ENCODE results near the gene EMILIN2.
"Not testable (repeated sequence)": the region's sequence is repeated elsewhere in the genome, so short reads cannot be mapped to it uniquely, and the experiment has no call there.

The EMILIN2 gene

DNA sequence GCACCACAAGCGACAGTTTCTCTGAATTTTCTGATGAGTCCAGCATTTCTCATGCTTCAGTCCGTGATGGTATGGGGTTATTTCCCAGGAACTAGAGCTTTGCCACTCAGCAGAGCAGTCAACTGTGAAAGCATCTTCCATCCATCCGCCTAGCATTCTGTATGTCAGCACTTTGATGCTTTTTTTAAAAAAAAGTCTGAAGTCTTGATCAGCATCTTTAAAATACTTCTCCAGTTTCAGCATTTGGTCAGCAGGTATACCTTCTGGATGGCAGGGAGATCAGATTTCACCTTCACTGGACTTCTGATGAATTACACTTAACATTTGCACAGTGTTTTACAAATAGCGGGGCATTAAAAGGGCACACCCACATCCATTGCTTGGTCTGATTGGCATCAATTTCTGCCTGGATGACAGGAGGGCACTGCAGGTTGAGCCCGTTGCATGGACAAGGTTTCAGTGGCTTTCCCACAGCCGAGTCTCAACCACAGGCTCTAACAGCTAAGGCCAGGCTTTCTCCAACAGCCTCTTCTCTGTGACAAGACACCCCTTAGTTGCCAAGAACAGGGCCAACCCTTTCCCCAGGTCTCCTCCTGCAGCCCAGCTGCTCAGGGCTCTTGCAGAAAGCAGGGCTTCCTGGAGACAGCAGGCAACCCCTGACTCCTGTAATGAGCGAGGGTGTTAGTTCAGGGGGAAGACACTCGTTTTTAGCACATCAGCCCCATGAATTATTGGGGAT lies 54.0 kb downstream of the EMILIN2 start:
- no peak for DNase-seq (ENCODE audit: low read depth)

DNA sequence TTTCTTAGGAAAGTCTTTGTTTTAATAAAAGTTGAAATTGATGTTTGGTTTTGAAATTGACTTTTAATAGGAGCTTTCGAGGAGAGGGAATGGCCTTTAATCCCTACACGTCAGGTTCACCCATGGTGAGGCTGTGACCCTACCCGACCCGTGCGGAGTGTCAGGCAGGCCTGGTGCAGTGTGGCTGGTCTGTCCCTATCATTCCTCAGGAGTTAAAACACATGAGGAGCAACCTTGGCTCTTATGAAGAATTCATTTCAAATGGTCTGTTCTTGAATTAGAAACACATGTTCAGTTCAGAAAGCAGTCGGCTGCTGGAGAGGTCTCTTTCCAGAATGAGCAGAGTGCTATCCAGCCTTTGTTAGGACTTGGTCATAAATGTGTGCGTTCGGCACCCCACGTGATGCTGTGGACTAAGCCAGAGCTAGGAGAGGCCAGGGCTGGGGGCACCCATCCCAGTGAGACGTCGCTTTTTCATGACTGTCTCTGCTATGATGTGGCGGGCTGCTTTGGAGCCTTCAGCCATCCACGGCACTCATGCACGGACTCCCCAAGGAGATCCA lies 54.7 kb downstream of the EMILIN2 start:
- no peak for DNase-seq (ENCODE audit: low read depth)

DNA sequence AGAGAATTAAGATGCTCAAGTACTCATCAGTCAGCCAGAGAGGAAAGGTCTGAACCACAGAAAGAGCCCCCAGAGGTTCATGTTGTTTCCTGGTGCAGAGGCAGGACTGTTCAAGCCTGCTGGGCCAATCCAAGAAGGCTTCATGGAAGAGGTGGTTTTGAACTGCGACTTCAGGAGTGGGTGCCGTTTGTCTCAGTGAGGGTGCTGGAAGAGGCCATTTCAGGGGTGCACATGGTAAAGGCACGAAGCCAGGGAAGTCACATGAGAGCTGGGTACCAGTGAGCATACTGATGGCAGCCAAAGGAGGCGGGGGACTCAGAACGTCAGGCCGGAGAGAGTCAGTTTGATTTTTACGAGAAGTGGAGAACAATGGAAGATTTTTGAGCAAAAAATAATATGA lies 55.5 kb downstream of the EMILIN2 start:
- DNase-seq (ENCODE audit: low read depth): no peak

DNA sequence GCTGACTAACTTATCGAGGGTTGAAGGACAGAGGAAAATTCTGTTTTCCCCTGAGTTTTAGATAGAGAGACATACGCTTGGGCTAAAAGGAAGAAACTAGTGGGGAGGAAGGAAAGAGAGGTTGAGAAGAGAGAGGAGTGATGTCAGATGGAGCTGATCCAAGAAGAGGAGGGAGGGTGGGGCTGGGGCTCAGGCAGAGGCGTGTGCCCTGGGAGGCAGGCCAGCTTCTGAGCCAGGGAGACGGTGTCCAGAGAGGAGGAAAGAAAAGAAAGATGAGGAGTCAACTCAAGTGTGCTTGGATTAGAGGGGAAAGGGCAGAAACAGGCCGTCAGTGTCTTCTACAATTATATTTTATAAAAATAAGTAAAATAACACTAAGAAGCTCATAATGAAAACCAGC lies 56.2 kb downstream of the EMILIN2 start:
- DNase-seq (ENCODE audit: low read depth): no peak

DNA sequence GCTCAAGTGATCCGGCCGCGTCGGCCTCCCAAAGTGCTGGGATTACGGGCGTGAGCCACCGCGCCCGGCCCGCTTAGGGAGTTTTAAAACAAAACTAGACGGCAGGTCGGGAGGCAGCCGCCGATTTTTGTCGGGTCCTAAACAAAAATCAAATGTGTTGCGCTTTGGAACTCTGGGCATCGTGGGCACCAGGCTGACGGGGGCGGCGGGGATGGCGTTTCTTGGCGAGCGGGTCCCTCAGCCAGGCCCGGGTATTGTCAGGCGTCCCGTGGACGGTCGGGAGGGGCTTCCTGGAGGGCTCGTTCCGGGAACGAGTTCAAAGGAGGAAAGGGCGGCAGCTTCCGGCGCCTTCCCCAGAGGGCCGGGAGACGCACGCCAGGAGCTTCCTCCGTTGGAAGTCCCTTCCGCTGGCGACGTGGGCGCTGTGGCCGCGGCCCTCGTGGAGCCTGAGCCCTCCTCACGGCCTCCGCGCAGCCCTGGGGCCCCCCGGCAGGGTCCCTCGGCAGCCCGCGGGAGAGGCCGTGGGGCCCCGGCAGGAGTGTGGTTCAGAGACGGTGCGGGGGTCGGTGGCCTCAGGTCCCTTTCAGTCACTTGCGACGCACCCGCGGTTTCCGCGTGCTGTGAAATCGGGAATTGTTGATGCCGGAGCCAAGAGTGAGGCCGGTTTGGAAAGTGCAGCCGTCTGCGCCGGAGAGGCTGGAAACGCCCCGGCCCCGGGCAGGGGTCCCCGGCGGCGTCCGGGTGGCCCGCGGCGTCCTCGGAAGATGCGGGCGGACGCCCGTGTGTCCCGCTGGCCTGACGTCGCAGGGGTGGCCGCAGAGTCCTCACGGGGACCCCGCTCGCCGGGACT lies 59.3 kb downstream of the EMILIN2 start:
- no peak for DNase-seq (ENCODE audit: low read depth)

DNA sequence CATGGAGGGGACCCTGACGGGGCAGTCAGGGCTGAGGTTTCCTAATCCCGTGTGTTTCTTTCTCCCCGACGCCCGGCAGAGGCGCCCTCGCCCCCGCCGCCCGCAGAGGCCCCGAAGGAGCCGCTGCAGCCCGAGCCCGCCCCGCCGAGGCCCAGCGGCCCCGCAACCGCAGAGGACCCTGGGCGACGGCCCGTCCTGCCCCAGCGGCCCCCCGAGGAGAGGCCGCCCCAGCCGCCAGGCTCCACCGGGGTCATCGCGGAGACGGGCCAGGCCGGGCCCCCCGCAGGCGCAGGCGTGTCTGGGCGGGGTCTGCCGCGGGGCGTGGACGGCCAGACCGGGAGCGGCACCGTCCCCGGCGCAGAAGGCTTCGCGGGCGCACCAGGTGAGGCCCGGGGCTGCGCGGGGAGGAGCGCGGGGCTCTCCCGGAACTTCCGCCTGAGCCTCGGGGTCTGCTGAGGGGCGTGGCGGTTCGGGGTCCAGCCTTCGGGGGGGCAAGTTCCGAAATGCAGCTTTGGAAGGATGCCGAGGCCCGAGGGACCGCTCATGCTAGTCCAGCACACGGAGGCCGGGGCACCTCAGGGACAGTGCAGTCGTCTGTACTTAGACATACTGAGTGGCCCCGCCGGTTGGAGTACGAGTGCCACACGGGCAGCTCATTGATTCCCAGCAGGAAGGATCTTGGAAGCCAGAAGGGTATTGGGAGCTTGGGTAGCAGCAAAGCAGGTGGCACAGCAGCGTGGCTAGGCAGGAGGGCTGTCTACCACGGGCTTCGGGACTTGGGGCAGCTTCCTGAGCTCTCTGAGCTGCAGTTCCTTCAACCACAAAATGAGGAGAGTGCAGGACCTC lies 60.1 kb downstream of the EMILIN2 start:
- no peak for DNase-seq (ENCODE audit: low read depth)

DNA sequence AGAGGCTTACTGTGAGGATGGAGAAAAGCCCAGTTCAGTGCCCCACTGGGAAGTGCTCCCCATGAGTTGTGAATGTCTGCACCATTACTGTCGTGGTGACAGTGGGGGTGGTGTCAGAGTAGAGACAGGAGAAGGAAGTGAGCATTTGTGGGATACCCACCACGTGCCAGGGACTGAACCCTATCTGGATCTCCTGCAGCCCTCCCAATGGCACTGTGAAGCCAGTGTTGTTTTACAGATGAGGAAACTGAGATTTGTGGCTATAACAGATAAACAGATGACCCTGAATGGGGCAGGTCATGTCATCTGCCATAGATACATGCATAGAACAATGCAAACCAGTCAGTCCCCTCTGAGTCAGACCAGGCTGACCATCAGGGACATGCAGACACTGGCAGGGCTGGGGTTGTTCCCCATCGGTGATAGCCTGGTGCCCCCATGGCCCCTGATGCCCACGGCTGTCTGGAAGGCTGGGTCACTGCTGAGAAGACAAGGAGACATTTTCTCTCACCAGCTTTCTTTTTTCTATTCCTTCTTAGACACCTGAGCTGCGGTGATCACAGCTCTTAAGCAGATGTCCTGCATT lies 60.8 kb downstream of the EMILIN2 start:
- DNase-seq (ENCODE audit: low read depth): no peak

DNA sequence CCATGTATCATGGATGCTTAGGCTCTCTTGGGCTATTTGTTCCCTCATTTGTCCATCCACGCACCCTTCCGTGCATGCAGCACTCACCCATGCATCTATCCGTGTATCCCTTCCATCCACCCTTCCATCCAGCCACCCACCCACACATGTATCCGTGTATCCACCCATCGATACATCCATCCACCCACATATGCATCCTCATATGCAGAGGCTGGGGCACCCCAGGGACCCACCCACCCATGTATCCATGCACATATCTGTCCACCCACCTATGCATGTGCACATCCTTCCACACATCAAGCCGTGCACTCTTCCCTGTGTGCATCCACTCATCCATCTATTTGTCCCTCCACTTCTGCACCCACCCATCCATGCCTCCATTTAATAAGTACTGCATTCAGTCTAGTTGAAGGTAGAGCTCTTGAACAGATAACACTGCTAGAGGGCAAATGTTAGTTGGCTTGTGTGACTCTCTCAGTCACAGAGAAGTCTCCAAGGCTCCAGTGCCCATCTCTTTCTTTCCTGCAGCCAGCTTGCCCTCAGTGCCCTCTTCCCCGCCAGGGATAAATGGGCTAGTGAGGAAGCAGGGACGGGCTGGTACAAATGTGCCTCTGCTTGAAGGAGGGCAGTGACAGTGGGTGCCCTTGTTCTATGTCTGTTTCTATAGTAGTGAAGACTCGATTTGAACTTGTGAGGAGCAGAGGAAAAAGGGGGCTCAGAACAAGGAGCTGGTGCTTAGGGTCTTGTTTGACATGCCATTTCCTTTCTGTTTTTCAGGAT lies 61.5 kb downstream of the EMILIN2 start:
- DNase-seq (ENCODE audit: low read depth): no peak

DNA sequence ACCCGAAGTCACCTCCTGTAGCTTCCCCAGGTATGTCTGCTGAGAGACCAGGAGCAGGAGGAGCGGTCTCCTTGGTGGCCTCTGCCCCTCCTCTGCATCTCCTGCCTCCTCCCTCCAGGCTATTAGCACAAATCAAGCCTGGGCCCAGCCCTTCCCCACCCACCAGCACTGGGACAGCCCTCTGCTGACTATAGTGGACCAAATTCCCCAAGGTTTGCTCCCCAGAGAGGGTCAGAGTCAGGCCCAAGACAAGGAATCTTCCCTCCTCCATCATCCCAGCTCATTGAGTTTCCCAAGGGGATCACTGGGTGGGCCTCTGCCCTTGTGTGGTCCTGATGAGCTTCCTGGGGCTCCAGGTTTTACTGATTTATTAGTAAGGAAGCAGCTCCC lies 62.1 kb downstream of the EMILIN2 start:
- no peak for DNase-seq (ENCODE audit: low read depth)

DNA sequence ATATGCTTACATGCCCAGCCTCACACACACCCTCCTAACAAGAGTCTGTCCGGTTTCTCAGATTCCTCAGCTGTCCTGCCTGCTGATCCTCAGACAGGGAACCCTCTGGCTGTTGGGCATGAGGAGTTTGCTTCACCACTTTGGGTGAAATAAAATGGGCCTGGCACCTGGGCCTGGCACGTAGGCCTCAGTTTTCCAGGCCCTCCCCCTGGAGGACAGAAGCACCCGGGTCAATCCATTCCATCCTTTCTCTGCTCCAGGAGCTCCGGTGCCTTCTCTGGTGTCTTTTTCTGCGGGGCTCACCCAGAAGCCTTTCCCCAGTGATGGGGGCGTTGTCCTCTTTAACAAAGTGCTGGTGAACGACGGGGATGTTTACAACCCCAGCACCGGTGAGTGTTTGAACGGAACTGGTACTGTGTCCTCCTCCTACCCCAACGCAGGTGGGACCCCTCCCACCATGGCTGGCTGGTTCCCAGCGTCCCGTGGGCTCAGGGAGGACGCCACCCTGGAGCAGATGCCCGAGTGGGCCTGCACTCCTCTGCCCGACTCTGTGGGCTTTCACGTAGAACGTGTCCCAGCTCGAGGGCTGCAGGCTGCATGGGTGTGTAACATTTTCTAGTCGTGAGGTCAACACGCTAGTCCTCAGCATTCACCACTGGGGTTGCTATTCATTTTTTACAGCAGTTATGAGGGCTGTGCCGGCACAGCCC lies 62.8 kb downstream of the EMILIN2 start:
- no peak for DNase-seq (ENCODE audit: low read depth)

DNA sequence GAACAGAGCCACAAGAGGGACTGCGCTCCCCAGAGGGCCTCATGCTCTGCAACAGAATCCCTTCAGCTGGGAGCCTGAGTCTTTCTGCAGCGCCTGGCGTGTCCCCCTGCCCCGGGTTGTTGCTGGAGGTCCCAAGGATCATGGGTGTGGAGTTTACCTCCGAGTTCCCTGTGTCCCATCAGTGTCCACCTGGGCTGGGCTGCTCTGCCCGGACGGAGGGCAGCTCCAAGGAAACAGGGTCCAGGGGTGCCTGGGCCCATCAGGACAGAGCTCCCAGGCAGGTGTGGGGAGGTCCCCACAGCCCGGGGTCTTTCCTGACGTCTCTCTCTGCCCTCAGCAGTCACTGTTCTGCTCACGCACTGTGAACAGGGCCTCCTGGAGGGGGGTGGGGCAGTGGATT lies 63.5 kb downstream of the EMILIN2 start:
- no peak for DNase-seq (ENCODE audit: low read depth)

DNA sequence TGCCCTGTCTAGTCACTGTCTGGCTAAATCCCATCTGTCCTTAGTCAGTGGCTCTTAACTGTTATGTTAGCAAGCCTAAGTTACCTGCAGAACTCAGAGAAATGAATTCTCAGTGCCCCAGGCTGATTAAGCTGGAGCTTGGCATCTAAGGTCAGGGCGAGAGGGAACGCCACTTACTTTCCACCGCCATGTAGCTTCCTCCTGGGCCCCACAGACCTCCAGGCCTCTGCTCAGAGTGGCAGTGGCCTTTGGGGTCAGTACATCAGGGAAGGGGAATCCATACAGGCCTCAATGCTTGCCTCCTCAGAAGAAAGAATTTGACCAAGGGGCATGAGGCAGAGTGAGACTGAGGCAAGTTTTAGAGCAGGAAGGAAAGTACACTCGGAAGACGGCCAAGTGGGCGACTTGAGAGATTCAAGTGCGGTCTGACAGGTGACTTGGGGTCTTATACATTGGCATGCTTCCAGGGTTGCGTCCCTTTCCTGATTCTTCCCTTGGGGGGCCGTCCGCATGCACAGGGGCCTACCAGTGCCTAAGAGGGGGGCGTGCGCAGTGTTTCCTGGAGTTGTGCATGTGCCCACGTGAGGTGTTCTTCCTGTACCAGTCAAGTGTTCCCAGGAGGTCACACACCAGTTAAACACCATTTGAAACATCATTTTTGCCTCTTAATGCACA lies 64.1 kb downstream of the EMILIN2 start:
- no peak for DNase-seq (ENCODE audit: low read depth)

DNA sequence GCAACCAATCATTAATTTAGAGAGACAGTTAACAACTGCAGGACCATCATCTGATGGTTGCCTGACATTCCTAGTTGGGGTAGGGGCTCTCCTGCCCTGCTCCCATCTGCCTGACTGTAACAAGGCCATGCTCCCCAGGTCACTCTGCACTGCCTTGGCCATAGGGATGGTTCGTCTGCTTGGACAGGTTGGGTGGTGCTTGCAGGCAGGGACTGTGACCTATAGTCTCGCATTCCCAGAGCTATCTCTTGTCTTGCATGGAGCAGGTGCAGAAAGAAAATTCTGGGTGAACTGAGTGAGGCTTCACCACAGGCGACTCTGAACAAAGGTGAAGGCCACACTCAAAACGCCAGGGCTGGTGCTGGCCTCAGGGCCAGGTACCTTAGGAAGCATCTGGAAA lies 64.7 kb downstream of the EMILIN2 start:
- DNase-seq (ENCODE audit: low read depth): no peak

DNA sequence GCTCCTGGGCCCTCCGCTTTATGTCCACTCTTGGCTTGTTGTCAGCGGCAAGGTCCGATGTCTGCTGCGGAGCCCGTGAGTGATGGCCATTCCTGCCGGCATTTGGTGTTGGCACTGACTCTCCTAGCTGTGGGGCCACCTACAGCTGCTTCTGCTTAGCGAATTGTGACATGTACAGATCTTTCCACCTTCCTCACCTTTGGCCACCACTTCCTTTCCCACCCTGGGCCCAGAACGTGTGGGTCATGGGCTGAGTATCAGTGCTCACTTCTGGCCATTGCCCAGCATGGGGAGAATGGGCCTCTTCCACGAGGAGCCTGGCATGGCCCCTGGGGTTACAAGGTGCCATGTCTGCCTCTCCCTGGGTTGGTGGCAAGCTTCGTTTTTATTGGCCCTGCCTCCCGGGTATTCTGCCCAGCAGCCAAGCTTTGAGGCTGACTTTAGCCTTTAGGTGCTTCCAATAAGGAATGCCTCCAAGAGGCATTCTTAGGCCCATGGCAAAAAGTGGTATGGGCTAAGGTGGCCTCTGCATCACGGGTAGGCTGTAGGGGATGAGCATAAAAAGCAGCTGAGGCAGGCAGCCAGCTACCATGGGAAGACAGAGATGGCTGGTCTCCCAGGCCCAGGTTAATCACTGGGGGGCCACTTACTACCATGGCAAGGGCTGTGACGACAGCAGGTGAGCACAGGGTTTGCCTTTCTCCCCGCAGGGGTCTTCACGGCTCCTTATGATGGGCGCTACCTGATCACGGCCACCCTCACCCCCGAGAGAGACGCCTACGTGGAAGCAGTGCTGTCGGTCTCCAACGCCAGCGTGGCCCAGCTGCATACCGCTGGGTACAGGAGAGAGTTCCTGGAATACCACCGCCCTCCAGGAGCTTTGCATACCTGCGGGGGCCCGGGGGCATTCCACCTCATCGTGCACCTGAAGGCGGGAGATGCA lies 65.8 kb downstream of the EMILIN2 start:
- no peak for DNase-seq (ENCODE audit: low read depth)

DNA sequence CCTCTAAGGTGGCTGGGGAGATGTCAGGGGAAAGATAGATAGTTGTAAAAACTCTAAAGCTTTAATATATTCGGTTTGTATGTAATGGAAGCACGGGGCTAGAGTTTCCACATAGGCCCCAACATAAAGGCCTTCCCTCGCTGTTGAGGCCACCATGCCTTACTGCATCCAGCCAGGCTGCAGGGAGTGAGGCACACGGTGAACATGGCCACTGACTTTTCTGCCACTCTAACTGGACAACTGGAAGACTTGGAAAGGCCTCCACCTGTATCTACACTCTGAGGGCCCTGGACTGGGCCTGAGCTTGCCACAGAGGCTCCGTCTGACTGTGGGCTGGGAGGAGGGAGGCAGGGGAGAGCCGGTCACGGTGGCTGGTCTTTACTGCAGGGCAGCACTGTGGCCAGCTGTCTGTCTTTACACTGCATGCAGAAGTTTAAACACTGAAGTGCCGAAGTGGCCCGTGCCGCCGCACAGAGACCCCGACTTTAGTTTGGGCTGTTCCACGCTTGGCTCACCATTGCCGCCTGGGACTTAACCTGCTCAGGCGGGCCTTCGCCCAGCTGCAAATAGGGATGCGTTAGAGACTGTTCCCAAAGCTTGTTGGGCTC lies 66.7 kb downstream of the EMILIN2 start:
- no peak for DNase-seq (ENCODE audit: low read depth)

DNA sequence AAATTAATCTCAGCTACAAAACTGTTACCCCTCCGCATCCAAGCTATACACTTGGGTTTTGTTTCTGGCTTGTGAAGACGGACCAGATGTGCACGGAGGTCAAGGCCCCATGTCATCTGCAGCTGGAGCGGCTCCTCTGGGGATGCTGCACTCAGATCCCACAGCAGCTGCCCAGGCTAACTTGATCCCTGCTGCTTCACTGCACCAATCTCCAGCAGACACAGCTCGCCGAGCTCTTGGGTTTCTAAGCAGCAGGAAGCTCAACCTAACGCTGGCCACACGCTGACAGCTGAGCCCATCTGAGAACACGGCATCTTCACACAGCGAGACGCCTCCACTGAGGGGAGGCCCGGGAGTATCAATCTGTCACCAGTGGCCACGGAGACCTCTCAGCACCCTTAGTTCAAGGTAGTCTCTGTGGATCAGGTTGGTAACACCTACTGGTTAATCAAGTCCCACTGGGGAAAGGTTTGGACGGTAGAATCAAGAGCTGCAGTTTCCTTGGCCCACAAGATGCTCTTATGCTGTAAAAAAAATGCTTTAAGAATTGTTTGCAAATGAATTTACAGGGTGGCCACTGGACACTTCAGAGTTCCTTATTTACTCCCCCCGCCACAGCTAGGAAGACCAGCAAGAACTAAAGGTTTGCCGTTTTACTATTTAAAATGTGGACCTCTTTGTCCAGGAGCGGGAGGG lies 67.5 kb downstream of the EMILIN2 start:
- DNase-seq (ENCODE audit: low read depth): no peak

DNA sequence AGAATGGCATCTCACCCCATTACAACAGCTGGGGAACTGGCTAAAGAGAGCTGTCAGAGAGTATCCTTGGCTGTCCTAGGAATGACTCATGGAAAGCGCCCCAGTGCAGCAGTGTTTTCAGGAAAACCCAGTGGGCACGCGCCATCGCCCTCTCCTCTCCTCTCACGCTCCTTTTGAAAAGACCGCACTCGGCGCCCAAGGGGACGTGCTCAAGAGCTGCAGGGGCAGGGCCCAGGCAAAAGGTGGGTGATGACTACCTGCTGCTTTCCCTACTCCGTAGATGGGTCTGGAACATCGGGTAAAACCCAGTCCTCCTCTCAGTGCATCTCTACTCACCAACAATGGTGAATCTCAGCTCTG lies 68.1 kb downstream of the EMILIN2 start:
- no peak for DNase-seq (ENCODE audit: low read depth)

DNA sequence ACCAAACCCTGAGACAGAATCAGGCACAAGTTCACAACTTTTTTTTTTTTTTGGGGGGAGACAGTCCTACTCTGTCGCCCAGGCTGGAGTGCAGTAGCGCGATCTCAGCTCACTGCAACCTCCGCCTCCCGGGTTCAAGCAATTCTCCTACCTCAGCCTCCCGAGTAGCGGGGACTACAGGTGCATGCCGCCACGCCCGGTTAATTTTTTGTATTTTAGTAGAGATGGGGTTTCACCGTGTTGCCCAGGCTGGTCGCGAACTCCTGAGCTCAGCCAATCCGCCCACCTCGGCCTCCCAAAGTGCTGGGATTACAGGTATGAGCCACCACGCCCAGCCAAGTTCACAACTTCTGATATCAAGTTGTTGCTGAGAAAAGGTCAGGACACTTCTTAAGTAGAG lies 68.7 kb downstream of the EMILIN2 start:
- not testable (repeated sequence) for DNase-seq (ENCODE audit: low read depth)

All from stimulated activated CD8-positive, alpha-beta memory T cell treated with anti-CD3 and anti-CD28 coated beads, Interleukin-12 subunit alpha, Interleukin-12 subunit beta, amount 100 ng/mL, for 1 hour (primary cell).